Mucosa of gallbladder (tissue), 1 donor: ENCODE data around the gene VWA7. TPM values are rescaled to one million over a fixed set of nuclear protein-coding genes. Genes with fewer than 3 reads are reported as not detected.
"Not testable (repeated sequence)": the region's sequence is repeated elsewhere in the genome, so short reads cannot be mapped to it uniquely, and the experiment has no call there.

Experiments used
- DNase-seq: peaks from one replicate; pipeline ENCODE4 v3.0.0-alpha.2; 2020; ENCODE audit warnings: low spot score
- total RNA-seq: library from RNA; stranded (reverse); gene quantifications from one replicate; pipeline ENCODE4 v1.2.1, GENCODE V29; 2021
- donor health status: DM: no; HTN: no; CAD: no.

VWA7 gene
- total RNA-seq, 1 donor from 2014 or later, result 18.5 TPM

DNA sequence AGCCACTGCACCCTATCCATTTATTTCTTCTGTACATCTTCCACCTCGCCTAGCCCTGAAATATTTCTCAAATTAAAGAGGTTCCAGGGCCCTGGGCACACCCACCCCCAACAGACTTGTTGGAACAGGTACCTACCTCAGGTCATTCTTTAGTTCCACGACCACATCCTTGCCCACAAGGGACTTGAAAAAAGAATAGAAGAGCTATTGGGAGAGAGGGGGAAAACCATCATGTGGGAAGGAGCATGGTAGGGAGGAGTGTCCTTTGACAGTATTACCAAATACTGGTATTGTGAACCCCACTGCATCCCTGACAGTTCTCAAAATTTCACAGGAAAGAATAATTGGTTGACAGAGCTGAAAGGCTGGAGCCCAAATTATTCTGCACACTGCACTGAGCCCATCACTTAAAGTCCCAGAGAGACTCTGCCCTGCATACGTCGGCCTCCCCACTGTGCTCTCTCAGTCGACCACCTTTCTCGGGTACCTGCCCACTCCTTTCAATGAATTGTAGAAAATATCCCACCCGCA is 28.9 kb upstream of the VWA7 start:
- DNase-seq, result no peak

DNA sequence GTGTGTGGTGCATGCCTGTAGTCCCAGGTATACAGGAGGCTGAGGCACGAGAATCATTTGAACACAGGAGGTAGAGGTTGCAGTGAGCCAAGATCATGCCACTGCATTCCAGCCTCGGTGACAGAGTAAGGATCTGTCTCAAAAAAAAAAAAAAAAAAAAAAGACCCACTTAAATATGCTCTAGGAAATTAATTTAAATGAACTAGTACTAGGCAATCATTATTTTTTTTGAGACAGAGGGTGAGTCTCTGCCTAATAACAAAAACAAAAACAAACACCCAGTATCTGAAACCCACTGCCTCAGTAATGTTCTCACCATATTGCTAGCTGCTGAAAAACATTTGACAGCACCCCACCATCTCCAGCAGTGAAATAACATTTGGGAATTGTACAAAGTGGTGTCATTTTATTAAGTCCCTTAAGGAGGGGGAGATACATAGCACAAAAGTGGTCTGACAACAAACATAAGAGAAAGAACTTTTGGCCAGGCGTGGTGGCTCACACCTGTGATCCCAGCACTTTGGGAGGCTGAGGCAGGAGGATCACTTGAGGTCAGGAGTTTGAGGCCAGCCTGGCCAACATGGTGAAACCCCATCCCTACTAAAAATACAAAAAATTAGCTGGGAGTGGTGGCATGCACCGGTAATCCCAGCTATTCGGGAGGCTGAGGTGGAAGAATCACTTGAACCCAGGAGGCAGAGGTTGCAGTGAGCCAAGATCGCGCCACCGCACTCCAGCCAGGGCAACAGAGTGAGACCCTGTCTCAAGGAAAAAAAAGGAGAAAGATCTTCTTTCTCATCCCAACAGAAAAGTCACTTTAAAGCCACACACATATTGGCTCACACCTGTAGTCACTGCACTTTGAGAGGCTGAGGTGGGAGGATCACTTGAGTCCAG is 24.2 kb upstream of the VWA7 start:
- DNase-seq, result not testable (repeated sequence)

DNA sequence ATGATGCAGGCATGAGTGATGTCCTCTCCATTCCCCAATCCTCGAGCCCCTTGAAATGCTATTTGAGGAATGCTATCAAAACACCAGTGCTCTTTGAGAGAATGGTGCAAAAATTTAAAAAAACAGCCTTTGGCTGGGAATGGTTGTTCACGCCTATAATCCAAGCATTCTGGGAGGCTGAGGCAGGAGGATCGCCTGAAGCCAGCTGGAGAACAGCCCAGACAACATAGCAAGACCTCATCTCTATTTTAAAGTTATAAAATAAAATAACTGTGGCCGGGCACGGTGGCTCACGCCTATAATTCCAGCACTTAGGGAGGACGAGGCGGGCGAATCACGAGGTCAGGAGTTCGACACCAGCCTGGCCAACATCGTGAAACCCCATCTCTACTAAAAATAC is 22.7 kb upstream of the VWA7 start:
- no peak for DNase-seq

GRCh38 chr6:31797588-31797987 is 20.5 kb upstream of the VWA7 start:
- DNase-seq, result no peak

DNA sequence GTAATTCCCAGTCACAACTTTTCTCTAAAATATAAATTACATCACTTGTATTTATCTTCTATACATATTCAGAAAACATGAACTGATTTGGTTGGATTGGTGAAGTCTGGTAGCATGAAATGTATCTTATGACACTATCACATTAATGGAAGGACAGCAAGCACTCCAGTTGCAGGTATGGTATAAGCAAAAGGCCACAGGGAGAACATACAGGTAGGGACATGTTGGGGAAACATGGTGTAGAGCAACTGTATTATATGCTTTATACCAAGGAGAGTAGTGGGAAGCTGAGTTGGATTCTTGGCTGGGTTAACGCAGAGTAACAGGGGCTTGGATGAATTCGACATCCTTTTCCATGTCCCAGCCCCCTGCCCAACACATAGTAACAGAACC is 19.9 kb upstream of the VWA7 start:
- no peak for DNase-seq

GRCh38 chr6:31795616-31796298 is 18.6 kb upstream of the VWA7 start, which contains the start of gene VARS1:
Gene VARS1, minus strand, starts transcription at chr6:31795752. Its CDS starts 535 bp downstream, at chr6:31795217.
- DNase-seq, result peak; percentile 88

GRCh38 chr6:31794866-31795615 is 17.9 kb upstream of the VWA7 start:
- no peak for DNase-seq

- DNase-seq, result no peak
Observed at GRCh38 chr6:31794294-31794865, 17.3 kb upstream of the VWA7 start.

DNA sequence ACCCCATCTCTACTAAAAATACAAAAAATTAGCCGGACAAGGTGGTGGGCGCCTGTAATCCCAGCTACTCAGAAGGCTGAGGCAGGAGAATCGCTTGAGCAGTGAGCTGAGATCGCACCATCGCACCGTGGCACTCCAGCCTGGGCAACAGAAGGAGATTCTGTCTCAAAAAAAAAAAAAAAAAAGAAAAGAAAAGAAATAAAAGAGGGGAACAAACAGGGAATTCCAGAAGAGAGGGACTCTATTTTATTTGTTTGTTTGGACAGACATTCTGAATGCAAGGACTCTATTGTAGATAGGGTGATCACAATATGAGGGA is 16.8 kb upstream of the VWA7 start:
- DNase-seq, result not testable (repeated sequence)

- DNase-seq, result peak; percentile 32
Observed at GRCh38 chr6:31792761-31793171, 15.6 kb upstream of the VWA7 start.

GRCh38 chr6:31792090-31792374 is 14.9 kb upstream of the VWA7 start:
- DNase-seq, result no peak

- peak; percentile 37 for DNase-seq
Observed at GRCh38 chr6:31791324-31792089, 14.4 kb upstream of the VWA7 start.

DNA sequence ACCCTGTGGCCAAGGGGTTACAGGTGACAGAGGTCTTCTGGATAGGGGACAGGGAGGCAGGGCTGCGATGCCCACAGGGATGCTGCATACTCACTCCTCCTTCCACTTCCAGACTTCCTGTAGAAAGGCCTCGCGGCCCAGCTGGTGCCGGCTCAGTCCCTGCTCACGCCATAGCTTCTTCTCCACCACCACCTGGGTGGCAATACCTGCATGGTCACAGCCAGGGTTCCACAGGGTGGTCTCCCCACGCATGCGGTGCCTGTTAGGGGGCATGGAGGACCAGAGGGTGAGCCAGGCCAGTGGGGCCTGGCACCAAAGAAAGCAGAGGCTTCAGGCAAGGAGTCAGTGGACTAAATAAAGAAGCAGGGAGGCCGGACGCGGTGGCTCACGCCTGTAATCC is 8.3 kb upstream of the VWA7 start:
- no peak for DNase-seq

- no peak for DNase-seq
Observed at GRCh38 chr6:31784098-31784925, 7.2 kb upstream of the VWA7 start.

DNA sequence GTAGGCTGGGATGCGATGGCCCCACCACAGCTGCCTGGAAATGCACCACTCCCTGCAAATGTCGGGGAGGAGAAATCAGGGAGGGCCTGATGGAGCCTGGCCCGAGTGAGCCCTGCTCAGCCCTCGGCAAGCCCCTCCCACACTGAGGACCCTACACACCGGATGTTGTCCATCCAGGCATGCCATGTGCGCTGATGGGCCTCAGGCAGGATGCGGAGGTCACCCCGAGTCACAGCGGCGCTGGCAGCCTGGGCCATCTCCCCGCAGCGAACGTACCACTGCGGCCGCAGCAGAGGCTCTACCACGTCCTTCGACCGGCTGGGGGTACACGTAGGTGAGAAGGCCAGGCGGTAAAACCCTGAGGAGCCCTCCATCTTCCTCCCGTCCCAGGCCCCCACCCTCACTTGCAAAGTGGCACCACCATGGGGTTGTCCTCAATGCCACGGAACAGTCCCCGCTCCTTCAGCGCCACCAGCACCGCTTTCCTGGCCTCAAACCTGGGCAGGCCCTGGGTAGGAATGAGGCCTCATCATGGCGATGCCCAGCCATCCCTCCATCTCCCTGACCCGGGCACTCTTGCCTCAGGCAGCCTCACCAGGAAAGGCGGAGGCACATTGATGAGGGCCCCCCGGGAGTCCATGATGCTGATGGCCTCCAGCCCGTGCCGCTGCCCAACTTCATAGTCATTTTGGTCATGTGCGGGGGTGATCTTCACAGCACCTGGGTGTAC is 5.2 kb upstream of the VWA7 start:
- DNase-seq, result no peak

DNA sequence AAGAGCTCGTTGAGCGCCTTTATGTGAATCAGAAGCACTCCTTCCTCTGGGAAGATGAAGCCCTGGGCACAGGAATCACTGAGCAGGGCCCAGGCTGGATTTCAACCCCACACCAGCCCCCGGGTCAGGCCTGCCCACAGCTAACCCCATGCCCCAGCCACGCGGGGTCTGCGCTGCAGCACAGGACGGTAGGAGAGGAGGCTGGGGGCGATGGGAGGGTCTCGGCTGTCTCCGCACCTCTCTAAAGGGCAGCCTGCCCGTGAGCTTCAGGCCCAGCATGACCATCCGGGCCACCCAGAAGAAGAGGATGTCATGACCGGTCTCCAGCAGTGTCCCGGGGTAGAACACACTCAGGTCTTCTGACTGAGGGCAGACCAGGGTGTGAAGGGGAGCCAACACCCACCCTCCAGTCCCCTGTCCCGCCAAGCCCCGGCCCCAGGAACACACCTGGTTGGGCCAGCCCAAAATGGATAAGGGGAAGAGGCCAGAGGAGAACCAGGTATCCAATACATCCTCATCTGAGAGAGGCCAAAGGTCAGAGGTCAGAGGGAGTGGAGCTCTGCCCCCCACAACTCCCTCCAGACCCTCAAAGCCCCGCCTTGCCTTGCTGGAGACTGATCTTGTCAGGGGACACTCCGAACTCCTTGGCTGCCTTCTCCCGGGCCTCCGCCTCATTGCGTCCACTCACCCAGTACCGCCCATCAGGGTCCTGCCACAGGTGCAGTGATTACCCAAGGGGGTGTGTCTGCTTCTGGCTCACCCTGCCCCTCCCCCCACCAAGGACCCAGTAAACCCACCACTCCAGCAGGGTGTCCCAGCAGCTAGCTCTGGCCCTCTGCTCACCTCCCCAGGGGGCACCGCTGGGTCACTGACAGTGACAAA is 4.4 kb upstream of the VWA7 start:
- DNase-seq, result no peak

DNA sequence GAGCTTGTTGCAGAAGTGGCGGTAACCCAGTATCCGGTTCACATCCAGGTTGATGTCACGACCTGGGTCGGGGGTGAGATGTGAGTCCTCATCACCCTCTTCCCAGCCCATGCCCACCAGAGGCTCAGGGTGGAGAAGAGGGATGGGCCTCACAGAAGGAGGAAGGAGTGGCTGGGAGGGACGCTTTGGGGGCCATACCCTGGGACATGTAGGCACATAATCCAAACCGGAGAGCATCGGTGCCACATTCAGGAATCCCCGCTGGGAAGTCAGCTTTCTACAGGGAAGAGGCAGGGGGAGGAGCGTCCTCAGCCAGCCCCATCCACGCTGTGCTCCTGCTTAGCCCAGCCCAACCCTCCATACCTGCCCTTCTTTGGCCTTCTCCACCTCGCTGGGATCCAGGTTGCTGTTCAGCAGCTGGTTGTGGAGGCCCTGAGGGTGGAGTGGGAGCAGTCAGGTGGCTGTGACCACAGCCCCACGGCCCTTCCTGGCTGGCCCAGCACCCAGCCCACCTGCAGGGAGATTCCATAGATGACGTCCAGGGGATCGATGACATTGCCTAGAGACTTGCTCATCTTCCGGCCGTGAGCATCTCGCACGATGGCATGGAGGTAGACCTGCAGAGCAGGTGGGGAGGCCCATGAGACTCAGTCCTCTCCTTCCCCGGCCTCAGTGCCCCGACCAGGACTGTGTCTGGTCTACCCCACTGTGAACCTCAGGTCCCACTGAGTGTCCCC is 3.5 kb upstream of the VWA7 start:
- no peak for DNase-seq

DNA sequence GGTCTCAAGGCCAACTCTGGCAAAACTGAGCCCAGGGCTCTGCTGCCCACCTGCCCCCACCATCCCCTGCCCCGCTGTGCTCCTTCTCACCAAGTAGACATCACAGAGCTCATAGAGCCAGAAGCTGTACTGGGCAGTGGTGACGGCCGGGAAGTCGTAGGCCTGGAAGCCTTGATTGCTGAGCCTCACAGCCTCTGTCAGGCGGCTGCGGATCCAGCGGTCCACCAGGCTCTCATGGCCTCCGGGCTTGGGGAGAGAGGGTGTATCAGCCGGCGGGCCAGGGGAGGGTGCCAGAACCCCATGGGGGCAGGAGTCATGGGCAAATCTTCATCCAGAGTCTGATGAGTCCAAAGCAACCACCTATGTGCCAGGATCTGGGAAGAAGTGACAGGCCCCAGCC is 2.8 kb upstream of the VWA7 start:
- no peak for DNase-seq
